Panc1 (cell line): ENCODE results near the gene FBXO22. TPM values are rescaled to one million over a fixed set of nuclear protein-coding genes. Genes with fewer than 3 reads are reported as not detected.

Experiments
- ATAC-seq: fragments of 200-7000 bp; cut with Tn5 transposase; 2 replicates; pipeline ENCODE4 v1.9.1; 2020; ENCODE audit warnings: mild to moderate bottlenecking, moderate library complexity
- BruUV-seq: library from RNA; stranded (reverse); fragments of 400-500 nt; replicated peaks from 2 replicates; lab custom pipeline; 2021; lab: Mats Ljungman, UMichigan
- CTCF ChIA-PET: fragments of 300-600 bp; sonication (Branson Sonifier 250); formaldehyde crosslinking; loops from one replicate; lab custom pipeline; 2022; ENCODE audit warnings: antibody characterized with exemption; lab: Charles Lee
- POLR2A ChIA-PET: fragments of 300-600 bp; sonication (Branson Sonifier 250); formaldehyde crosslinking; loops from one replicate; lab custom pipeline; 2022; ENCODE audit warnings: antibody characterized with exemption; lab: Charles Lee
- DNase-seq: peaks from one replicate; pipeline ENCODE4 v3.0.0-alpha.2; 2010; ENCODE audit warnings: low read depth, low spot score
- H3K27ac ChIP-seq: 2 replicates; pipeline ENCODE4 v1.5.1; 2011; ENCODE audit warnings: mild to moderate bottlenecking, low read length, inconsistent platforms
- H3K27me3 ChIP-seq: fragments of 200-500 bp; sonication (Bioruptor generic); 2 replicates; pipeline ENCODE4 v1.6.0; 2014; ENCODE audit warnings: low read length, inconsistent platforms; ENCODE audit not compliant: control insufficient read depth, insufficient read depth
- H3K36me3 ChIP-seq: fragments of 200-500 bp; sonication (Bioruptor generic); 2 replicates; pipeline ENCODE4 v1.5.1; 2014; ENCODE audit warnings: inconsistent platforms, mild to moderate bottlenecking, low read length, moderate library complexity; ENCODE audit not compliant: control insufficient read depth, insufficient read depth
- H3K4me1 ChIP-seq: 2 replicates; pipeline ENCODE4 v1.5.1; 2011; ENCODE audit warnings: inconsistent platforms, mild to moderate bottlenecking, low read length, moderate library complexity; ENCODE audit not compliant: control insufficient read depth, insufficient read depth
- H3K4me3 ChIP-seq, 2 experiments: 2 replicates each; pipeline ENCODE4 v1.5.1; 2011 to 2012; ENCODE audit warnings: low read depth in 2 of 2, low read length in 2 of 2, mild to moderate bottlenecking in 2 of 2, inconsistent platforms in 1 of 2, moderate library complexity in 1 of 2
- H3K9me3 ChIP-seq: fragments of 200-500 bp; sonication (Bioruptor generic); 2 replicates; pipeline ENCODE4 v1.5.1; 2014; ENCODE audit warnings: low read depth, mild to moderate bottlenecking, inconsistent platforms, low read length, moderate library complexity; ENCODE audit not compliant: control insufficient read depth, insufficient read depth
- POLR2AphosphoS5 ChIP-seq: IDR thresholded peaks from 2 replicates; pipeline ENCODE4 v1.6.1; 2012; ENCODE audit warnings: mild to moderate bottlenecking, low read depth, low read length, moderate library complexity
- REST ChIP-seq, 2 experiments: IDR thresholded peaks; 2 replicates each; pipeline ENCODE4 v1.6.1; 2011 to 2012; ENCODE audit warnings: low read depth in 2 of 2, control low read depth in 1 of 2, low read length in 1 of 2, mild to moderate bottlenecking in 1 of 2, moderate library complexity in 1 of 2; ENCODE audit not compliant: insufficient read depth in 1 of 2
- SIN3A ChIP-seq: IDR thresholded peaks from 2 replicates; pipeline ENCODE4 v1.6.1; 2012; ENCODE audit warnings: low read depth, mild to moderate bottlenecking, low read length, moderate library complexity, borderline replicate concordance; ENCODE audit not compliant: insufficient read depth
- TCF7L2 ChIP-seq: IDR thresholded peaks from 2 replicates; pipeline ENCODE4 v1.6.1; 2011; ENCODE audit warnings: mild to moderate bottlenecking, low read depth, low read length, inconsistent platforms
- in situ Hi-C: cut with HindIII; loops from 2 replicates; pipeline ENCODE4 v1.10.0; 2016; ENCODE audit warnings: low sequenced_read_pairs, low pct_unique_long_range_greater_than_20kb
- intact Hi-C: fragments of 100-400 bp; cut with micrococcal nuclease; formaldehyde crosslinking; loops from one replicate; pipeline ENCODE4 v1.10.0; 2022; ENCODE audit not compliant: unreplicated experiment
- total RNA-seq: library from RNA; stranded (reverse); gene quantifications from one replicate; pipeline ENCODE4 v1.2.1, GENCODE V29; 2021; ENCODE audit not compliant: unreplicated experiment
- TF ChIP-seq, protein P1 (sequence below): fragments of 450-650 bp; IDR thresholded peaks from 2 replicates; pipeline ENCODE4 v1.5.1; 2017; ENCODE audit warnings: mild to moderate bottlenecking

The FBXO22 gene
- total RNA-seq, 1 experiment from 2014 or later, result 65.9 TPM

- intact Hi-C loops, result no loop called here
- TF ChIP-seq REST (IDR thresholded peaks at IDR 0.05; ENCODE audit: insufficient read depth in 1 of 2, low read depth in 2 of 2, low read length in 1 of 2), result no peak
- TF ChIP-seq TCF7L2, result no peak
- TF ChIP-seq, protein P1, sequence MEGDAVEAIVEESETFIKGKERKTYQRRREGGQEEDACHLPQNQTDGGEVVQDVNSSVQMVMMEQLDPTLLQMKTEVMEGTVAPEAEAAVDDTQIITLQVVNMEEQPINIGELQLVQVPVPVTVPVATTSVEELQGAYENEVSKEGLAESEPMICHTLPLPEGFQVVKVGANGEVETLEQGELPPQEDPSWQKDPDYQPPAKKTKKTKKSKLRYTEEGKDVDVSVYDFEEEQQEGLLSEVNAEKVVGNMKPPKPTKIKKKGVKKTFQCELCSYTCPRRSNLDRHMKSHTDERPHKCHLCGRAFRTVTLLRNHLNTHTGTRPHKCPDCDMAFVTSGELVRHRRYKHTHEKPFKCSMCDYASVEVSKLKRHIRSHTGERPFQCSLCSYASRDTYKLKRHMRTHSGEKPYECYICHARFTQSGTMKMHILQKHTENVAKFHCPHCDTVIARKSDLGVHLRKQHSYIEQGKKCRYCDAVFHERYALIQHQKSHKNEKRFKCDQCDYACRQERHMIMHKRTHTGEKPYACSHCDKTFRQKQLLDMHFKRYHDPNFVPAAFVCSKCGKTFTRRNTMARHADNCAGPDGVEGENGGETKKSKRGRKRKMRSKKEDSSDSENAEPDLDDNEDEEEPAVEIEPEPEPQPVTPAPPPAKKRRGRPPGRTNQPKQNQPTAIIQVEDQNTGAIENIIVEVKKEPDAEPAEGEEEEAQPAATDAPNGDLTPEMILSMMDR, result no peak
- TF ChIP-seq POLR2AphosphoS5, result no peak
- no peak for TF ChIP-seq SIN3A
- in situ Hi-C loops, result no loop called here
- ATAC-seq (no peak), DNase-seq (no peak)
- no peaks in the 10 kb centered on the region for H3K36me3 ChIP-seq
- no peaks in the 10 kb centered on the region for H3K27me3 ChIP-seq
- H3K27ac ChIP-seq, result no peak overlapping the region
- H3K9me3 ChIP-seq, result no peaks in the 10 kb centered on the region
- CTCF ChIA-PET, result no interaction called here
- no peak overlapping the region for H3K4me3 ChIP-seq
- POLR2A ChIA-PET, result interaction anchor here (0.6 kb wide), 1 partner anchor 844 kb away, joined by 3 read pairs; no protein-coding TSS in a partner anchor
- H3K4me1 ChIP-seq, result no peaks in the 10 kb centered on the region
- no TSS peak for BruUV-seq
These were observed 41.8 kb upstream of the FBXO22 start for GRCh38 chr15:75861750-75862402.

DNA sequence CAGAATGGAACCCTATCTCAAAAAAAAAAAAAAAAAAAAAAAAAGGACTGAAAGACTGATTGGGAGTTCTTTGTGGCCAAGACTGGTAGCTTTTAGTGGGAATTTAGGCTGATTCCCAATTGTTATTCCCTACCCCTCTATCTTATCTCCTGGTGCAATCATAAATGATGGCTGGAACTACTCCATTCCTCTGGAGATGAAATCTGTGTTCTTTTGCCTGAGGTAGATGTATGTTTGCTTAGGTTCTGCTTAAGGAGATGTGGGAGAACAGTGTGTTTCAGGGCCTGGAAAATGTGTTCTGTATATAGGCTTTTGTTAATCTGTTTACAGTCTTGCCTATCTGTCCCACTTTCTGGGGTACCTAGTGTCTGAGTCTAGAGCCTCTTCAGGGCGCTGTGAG is 40.9 kb upstream of the FBXO22 start:
- in situ Hi-C loops, result no loop called here
- H3K36me3 ChIP-seq, result no peaks in the 10 kb centered on the region
- no peaks in the 10 kb centered on the region for H3K27me3 ChIP-seq
- ChIA-PET POLR2A (no interaction called here), CTCF (no interaction called here)
- H3K27ac ChIP-seq, result no peak overlapping the region
- H3K9me3 ChIP-seq, result no peaks in the 10 kb centered on the region
- H3K4me3 ChIP-seq, result no peak overlapping the region
- TF ChIP-seq, protein P1, result no peak
- TF ChIP-seq POLR2AphosphoS5 (no peak), SIN3A (no peak), REST (IDR thresholded peaks at IDR 0.05; ENCODE audit: insufficient read depth in 1 of 2, low read depth in 2 of 2, low read length in 1 of 2) (no peak), TCF7L2 (no peak)
- no TSS peak for BruUV-seq
- intact Hi-C loops, result no loop called here
- no peaks in the 10 kb centered on the region for H3K4me1 ChIP-seq
- DNase-seq (no peak), ATAC-seq (no peak)
